Nephron (organoid): Measurements from ENCODE around the gene CKLF.
A peak's percentile ranks its signal among the peaks of the same experiment; 100 is the strongest.

ENCODE experiments used
- H3K27ac Mint-ChIP-seq, 3 experiments: 2 replicates each; pipeline ENCODE4 v1.8.0; 2020; ENCODE audit warnings: mixed read lengths in 3 of 3, mild to moderate bottlenecking in 2 of 3, moderate library complexity in 1 of 3
- H3K27me3 Mint-ChIP-seq: 2 replicates; pipeline ENCODE4 v1.8.0; 2021; ENCODE audit warnings: low read depth, mild to moderate bottlenecking, moderate library complexity, mixed read lengths
- H3K36me3 Mint-ChIP-seq: 2 replicates; pipeline ENCODE4 v1.8.0; 2020; ENCODE audit warnings: low read depth, mixed read lengths
- H3K4me1 Mint-ChIP-seq: 2 replicates; pipeline ENCODE4 v1.8.0; 2020; ENCODE audit warnings: mixed read lengths
- H3K4me3 Mint-ChIP-seq, 3 experiments: 2 replicates each; pipeline ENCODE4 v1.8.0; 2020; ENCODE audit warnings: mild to moderate bottlenecking in 3 of 3, mixed read lengths in 3 of 3, moderate library complexity in 2 of 3
- H3K9me3 Mint-ChIP-seq: 2 replicates; pipeline ENCODE4 v1.8.0; 2020; ENCODE audit warnings: mixed read lengths
- TF ChIP-seq, protein P1 (sequence below), 3 experiments: fragments of 200-600 bp; sonication (generic); IDR thresholded peaks; one replicate each; pipeline ENCODE4 v1.5.0; 2021; ENCODE audit warnings: antibody characterized with exemption in 3 of 3; ENCODE audit not compliant: unreplicated experiment in 3 of 3

The CKLF gene

DNA sequence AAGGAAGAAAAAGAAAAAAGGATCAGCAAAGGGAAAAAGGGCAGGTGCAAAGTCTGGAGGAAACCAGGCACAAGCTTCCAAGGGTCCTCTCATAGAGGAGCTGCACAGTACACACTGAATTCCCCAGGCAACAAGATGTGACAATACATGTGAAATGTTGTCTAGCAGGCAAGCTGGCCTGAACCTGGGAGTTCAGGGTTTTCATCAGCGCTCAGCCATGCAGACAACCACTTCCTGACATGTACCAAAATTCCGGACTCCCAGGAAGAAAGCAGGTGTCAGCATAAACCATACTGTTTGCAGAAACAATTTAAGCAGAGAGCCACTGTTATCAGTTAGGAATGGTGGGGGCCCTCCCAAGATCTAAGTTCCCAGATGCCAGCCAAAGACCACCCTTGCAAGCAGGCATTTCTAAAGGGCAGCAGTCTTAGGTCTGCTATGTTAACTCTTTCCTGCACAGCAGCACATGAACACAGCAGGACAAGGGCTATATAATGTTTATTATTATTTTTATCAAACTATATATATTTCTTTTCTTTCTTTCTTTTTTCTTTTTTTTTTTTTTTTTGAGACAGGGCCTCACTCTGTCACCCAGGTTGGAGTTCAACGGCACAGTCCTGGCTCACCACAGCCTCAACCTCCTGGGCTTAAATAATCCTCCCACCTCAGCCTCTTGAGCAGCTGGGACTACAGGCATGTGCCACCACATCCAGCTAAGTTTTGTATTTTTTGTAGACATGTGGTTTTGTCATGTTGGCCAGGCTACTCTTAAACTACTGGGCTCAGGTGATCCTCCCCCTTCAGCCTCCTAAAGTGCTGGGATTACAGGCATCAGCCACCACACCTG, 12.5 kb upstream of the CKLF start:
- no peak overlapping the region for H3K27ac Mint-ChIP-seq
- H3K9me3 Mint-ChIP-seq: no peaks in the 10 kb centered on the region
- H3K36me3 Mint-ChIP-seq: peaks cover 43% of the 10 kb centered on the region
- TF ChIP-seq, protein P1, sequence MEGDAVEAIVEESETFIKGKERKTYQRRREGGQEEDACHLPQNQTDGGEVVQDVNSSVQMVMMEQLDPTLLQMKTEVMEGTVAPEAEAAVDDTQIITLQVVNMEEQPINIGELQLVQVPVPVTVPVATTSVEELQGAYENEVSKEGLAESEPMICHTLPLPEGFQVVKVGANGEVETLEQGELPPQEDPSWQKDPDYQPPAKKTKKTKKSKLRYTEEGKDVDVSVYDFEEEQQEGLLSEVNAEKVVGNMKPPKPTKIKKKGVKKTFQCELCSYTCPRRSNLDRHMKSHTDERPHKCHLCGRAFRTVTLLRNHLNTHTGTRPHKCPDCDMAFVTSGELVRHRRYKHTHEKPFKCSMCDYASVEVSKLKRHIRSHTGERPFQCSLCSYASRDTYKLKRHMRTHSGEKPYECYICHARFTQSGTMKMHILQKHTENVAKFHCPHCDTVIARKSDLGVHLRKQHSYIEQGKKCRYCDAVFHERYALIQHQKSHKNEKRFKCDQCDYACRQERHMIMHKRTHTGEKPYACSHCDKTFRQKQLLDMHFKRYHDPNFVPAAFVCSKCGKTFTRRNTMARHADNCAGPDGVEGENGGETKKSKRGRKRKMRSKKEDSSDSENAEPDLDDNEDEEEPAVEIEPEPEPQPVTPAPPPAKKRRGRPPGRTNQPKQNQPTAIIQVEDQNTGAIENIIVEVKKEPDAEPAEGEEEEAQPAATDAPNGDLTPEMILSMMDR (IDR thresholded peaks at IDR 0.05; ENCODE audit: unreplicated experiment in 3 of 3): no peak
- no peak overlapping the region for H3K4me3 Mint-ChIP-seq
- peaks cover 10% of the 10 kb centered on the region for H3K4me1 Mint-ChIP-seq
- no peaks in the 10 kb centered on the region for H3K27me3 Mint-ChIP-seq

DNA sequence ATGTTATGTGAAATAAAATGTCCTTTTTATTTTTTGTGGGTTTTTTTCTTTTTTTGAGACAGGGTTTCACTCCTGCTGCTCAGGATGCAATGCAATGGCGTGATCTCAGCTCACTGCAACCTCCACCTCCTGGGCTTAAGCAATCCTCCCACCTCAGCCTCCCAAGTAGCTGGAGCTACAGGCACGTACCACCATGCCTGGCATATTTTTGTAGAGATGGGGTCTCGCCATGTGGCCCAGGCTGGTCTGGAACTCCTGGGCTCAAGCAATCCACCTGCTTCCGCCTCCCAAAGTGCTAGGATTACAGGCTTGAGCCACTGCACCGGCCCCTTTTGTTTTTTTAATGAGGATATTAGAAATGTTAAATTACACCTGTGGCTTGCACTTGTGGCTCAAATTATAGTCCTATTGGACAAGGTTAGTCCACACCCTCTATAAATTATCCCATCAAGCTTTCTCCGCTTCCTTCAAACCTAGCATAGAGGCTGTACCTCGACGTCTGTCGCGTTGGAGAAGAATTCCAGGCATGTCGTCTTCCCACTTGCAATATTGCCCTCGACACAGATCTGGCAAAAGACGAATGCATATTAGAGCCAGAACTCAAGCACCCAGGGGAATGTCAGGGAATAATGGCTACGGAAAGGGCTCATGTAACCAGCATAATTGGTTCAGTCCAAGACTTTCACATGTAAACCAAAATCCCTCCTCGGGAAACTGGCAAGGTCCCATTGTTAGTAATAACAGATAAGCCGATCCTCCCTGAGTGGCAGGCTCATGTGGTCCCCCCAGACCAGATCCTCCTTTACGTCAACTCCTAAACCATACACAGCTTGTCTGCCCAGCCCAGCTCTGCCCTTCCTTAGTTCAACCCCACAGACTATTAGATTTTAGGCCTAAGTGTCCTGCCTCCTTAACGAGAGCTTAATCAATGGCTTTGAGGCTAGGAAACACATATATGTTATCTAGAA, 10.7 kb upstream of the CKLF start:
- Mint-ChIP-seq H3K4me3 (no peak overlapping the region), H3K36me3 (peaks cover 46% of the 10 kb centered on the region), H3K27ac (peak overlapping the region in 2 of 3 experiments; percentile 2 to 38), H3K4me1 (peaks cover 10% of the 10 kb centered on the region), H3K27me3 (no peaks in the 10 kb centered on the region), H3K9me3 (no peaks in the 10 kb centered on the region)
- TF ChIP-seq, protein P1 (IDR thresholded peaks at IDR 0.05; ENCODE audit: unreplicated experiment in 3 of 3): no peak

DNA sequence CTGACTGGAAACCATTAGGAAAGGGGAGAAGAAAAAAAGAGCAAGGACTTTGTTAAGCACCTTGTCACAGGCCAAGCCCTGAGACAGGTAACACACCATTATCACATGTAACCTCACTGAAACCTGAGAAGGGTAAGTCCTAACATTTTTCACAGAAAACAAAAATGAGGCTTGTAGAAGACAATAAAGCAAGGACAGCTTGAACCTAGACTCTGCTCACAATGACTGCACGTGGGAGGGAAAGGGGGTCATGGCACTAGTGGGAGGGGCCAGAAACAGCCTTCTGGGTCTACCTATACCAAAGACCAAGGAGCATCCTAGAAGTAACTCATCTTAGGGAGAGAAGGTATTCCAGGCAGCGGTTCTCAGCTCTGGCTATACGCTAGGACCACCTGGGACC, 10.0 kb upstream of the CKLF start:
- Mint-ChIP-seq H3K4me1 (peaks cover 10% of the 10 kb centered on the region), H3K36me3 (peaks cover 44% of the 10 kb centered on the region), H3K4me3 (no peak overlapping the region), H3K9me3 (no peaks in the 10 kb centered on the region), H3K27me3 (no peaks in the 10 kb centered on the region), H3K27ac (peak overlapping the region in 2 of 3 experiments; percentile 2 to 38)
- TF ChIP-seq, protein P1 (IDR thresholded peaks at IDR 0.05; ENCODE audit: unreplicated experiment in 3 of 3): no peak

DNA sequence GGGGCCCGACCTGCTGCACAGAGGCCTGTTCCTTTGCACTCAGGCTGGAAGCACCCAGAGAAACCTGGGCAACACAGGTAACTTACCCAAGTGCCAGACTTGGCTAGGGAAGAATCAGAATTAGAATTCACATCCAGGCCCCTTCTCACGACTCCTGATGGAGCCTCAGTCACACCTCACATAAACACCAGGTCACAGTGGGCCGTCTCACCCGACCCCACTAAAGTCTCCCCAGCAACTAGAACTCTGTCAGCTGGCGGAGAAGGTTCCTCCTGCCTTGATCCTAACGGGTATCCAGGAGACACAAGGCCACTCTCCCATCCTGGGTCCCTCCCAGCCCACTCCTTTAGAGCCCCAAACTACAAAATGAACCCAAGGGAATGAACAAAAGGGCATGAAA, 8.8 kb upstream of the CKLF start:
- TF ChIP-seq, protein P1 (IDR thresholded peaks at IDR 0.05; ENCODE audit: unreplicated experiment in 3 of 3): no peak
- no peak overlapping the region for H3K27ac Mint-ChIP-seq
- peaks cover 16% of the 10 kb centered on the region for H3K4me1 Mint-ChIP-seq
- H3K36me3 Mint-ChIP-seq: peaks cover 39% of the 10 kb centered on the region
- no peaks in the 10 kb centered on the region for H3K27me3 Mint-ChIP-seq
- H3K9me3 Mint-ChIP-seq: no peaks in the 10 kb centered on the region
- no peak overlapping the region for H3K4me3 Mint-ChIP-seq

DNA sequence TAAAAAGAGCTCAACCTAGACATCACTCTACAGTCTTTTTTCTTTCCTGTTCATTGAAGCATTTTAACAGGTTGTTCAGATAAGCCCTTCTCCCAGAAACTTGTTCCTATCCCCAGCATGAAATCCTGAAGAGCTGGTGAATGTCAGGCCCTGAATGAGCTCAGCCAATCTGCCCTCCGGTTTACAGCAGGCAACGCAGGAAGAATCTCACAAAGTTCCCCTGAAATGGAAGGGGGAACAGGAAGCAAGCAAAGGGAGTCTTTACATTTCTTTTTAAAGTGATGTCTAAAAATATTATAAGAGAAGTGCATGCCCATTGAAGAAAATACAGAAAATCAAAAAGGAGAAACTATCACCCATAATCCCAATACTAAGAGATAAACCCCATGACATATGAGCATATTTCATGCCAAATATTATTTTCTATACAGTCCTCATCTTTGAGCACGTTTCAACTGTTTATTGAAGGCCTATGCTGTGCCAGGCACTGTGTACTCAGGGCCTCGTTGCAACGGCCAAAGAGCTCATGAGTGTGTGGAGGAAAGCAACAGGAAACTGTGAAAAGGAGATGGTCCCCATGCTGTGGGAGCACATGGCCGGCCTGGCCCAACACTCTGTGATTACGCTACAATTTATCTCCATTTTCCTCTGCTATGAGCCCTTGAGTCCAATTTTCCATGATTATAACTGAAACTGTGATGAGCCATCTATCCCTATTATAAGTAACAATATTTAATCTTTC, 8.2 kb upstream of the CKLF start:
- H3K4me1 Mint-ChIP-seq: peaks cover 23% of the 10 kb centered on the region
- H3K4me3 Mint-ChIP-seq: no peak overlapping the region
- H3K27ac Mint-ChIP-seq: no peak overlapping the region
- TF ChIP-seq, protein P1 (IDR thresholded peaks at IDR 0.05; ENCODE audit: unreplicated experiment in 3 of 3): no peak
- H3K36me3 Mint-ChIP-seq: peaks cover 35% of the 10 kb centered on the region
- H3K27me3 Mint-ChIP-seq: no peaks in the 10 kb centered on the region
- H3K9me3 Mint-ChIP-seq: no peaks in the 10 kb centered on the region
